Suprapubic skin (tissue), 4 donors: ENCODE data around the gene MRPL58. TPM values are rescaled to one million over a fixed set of nuclear protein-coding genes. Genes with fewer than 3 reads are reported as not detected.
"Not testable (repeated sequence)": the region's sequence is repeated elsewhere in the genome, so short reads cannot be mapped to it uniquely, and the experiment has no call there.

ENCODE experiments used
- DNase-seq, 2 donors: peaks; one replicate each; pipeline ENCODE4 v3.0.0-alpha.2; 2019; ENCODE audit warnings: low spot score in 2 of 2
- H3K27ac ChIP-seq: fragments of 200-600 bp; sonication (generic); one replicate; pipeline ENCODE4 v1.5.1; 2019
- H3K27me3 ChIP-seq: fragments of 200-600 bp; sonication (generic); one replicate; pipeline ENCODE4 v1.5.1; 2019
- H3K36me3 ChIP-seq: fragments of 200-600 bp; sonication (generic); one replicate; pipeline ENCODE4 v1.5.1; 2019
- H3K4me1 ChIP-seq: fragments of 200-600 bp; sonication (generic); one replicate; pipeline ENCODE4 v1.5.1; 2019
- H3K4me3 ChIP-seq: fragments of 200-600 bp; sonication (generic); one replicate; pipeline ENCODE4 v1.5.1; 2019; ENCODE audit warnings: mild to moderate bottlenecking
- H3K9me3 ChIP-seq: fragments of 200-600 bp; sonication (generic); one replicate; pipeline ENCODE4 v1.5.1; 2019
- EP300 ChIP-seq: sonication (generic); formaldehyde crosslinking; IDR thresholded peaks from one replicate; pipeline ENCODE4 v1.6.1; 2017; ENCODE audit warnings: antibody characterized with exemption
- POLR2A ChIP-seq, 2 donors: fragments of 450-650 bp; IDR thresholded peaks; one replicate each; pipeline ENCODE4 v1.6.1; 2017; ENCODE audit warnings: antibody characterized with exemption in 2 of 2, mild to moderate bottlenecking in 2 of 2, moderate library complexity in 2 of 2
- POLR2AphosphoS5 ChIP-seq, 3 donors: sonication (generic); formaldehyde crosslinking; IDR thresholded peaks; one replicate each; pipeline ENCODE4 v1.6.1; 2017; ENCODE audit warnings: antibody characterized with exemption in 3 of 3
- whole genome bisulfite sequencing: methylation state at CpG from one replicate; pipeline ENCODE4 v1.1.5; 2018; 5-methylcytosine and 5-hydroxymethylcytosine counted together
- total RNA-seq, 4 donors: library from RNA; depleted of rRNA; stranded (reverse); fragments of >200 nt; gene quantifications; one replicate each; pipeline ENCODE4 v1.1.0, GENCODE V29; 2016
- TF ChIP-seq, protein P1 (sequence below), 2 donors: fragments of 200-600 bp in 1 of 2; fragments of 450-650 bp in 1 of 2; sonication (generic) in 1 of 2; IDR thresholded peaks; one replicate each; pipeline ENCODE4 v1.5.1; 2016 to 2019; ENCODE audit warnings: antibody characterized with exemption in 2 of 2, mild to moderate bottlenecking in 1 of 2, moderate library complexity in 1 of 2

The MRPL58 gene
- 10 to 100 TPM; 20.2 to 68.2 (median 46.7) TPM for total RNA-seq

DNA sequence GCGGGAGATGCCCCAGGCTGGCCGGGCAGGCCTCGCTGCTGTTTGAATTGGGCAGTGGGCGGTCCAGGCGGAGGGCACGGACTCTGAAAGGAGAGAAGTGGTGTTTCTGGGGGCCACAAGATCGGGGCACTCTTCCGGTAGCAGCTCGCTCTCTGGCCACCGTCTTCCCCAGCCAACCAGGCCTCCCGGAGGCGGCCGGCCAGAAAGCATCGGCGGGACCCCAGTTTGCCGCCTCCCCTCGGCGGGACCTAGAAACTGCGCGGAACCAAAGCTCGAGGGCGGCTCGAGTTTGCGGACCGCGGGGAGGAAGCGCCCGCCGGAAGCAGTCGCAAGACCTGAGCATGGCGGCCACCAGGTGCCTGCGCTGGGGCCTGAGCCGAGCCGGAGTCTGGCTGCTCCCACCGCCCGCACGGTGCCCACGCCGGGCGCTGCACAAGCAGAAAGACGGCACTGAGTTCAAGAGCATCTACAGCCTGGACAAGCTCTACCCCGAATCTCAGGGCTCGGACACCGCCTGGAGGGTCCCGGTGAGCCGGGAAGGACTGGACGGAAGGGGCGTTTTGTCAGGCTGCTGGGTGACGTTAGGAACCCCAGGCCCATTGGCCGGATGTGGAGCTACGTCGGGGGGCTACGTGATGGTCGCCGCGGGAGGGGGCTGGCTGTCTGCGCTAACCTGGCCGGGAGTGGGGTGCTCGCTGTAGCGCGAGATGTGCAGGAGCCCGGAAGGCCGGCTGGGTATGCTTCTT lies at the start of gene MRPL58:
MRPL58 (plus strand) TSS at position 325 of the 746 bp plus-strand sequence; CDS start at position 342, 17 bp downstream.
- TF ChIP-seq POLR2AphosphoS5 (IDR thresholded peaks at IDR 0.05) (peak in 2 of 3 donors; percentile 46 to 74), POLR2A (IDR thresholded peaks at IDR 0.05) (peak in 1 of 2 donors; percentile 28), EP300 (no peak)
- TF ChIP-seq, protein P1, sequence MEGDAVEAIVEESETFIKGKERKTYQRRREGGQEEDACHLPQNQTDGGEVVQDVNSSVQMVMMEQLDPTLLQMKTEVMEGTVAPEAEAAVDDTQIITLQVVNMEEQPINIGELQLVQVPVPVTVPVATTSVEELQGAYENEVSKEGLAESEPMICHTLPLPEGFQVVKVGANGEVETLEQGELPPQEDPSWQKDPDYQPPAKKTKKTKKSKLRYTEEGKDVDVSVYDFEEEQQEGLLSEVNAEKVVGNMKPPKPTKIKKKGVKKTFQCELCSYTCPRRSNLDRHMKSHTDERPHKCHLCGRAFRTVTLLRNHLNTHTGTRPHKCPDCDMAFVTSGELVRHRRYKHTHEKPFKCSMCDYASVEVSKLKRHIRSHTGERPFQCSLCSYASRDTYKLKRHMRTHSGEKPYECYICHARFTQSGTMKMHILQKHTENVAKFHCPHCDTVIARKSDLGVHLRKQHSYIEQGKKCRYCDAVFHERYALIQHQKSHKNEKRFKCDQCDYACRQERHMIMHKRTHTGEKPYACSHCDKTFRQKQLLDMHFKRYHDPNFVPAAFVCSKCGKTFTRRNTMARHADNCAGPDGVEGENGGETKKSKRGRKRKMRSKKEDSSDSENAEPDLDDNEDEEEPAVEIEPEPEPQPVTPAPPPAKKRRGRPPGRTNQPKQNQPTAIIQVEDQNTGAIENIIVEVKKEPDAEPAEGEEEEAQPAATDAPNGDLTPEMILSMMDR (IDR thresholded peaks at IDR 0.05), result peak; percentile 10 to 55

DNA sequence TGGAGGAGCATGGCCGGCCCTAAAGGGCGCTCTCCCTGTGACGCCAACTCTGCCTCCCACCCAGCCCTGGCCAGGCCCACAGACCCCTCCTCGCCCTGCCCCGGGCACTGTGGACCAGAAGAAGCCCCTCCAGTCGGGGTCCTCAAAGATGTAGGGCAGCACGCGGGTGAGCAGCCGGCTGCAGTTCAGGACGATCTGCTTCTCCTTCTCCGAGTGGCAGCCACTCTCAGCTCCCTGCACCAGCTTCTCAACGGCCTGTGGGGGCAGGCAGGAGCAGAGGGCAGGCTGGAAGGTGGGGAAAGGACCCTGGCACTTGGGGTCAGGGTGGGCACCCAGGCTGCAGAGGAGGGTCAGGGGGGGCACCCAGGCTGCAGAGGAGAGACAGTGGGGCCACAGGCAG lies 48.8 kb upstream of the MRPL58 start:
- peaks cover 15% of the 10 kb centered on the region for H3K4me1 ChIP-seq
- H3K36me3 ChIP-seq, result no peaks in the 10 kb centered on the region
- TF ChIP-seq EP300, result no peak
- TF ChIP-seq, protein P1 (IDR thresholded peaks at IDR 0.05), result no peak
- no peak for TF ChIP-seq POLR2AphosphoS5 (IDR thresholded peaks at IDR 0.05)
- no peak for TF ChIP-seq POLR2A (IDR thresholded peaks at IDR 0.05)
- WGBS, result 74% methylated on average over 11 of the region's 12 CpGs
- H3K27ac ChIP-seq, result no peak overlapping the region
- H3K4me3 ChIP-seq, result no peak overlapping the region
- no peaks in the 10 kb centered on the region for H3K27me3 ChIP-seq
- H3K9me3 ChIP-seq, result no peaks in the 10 kb centered on the region
- no peak for DNase-seq

More for the DNA sequence above, at the start of gene MRPL58:
- H3K9me3 ChIP-seq, result no peaks in the 10 kb centered on the region
- H3K27ac ChIP-seq, result peak within 1 kb of the TSS; percentile 94
- H3K4me3 ChIP-seq, result peak within 1 kb of the TSS; percentile 77
- under 1% methylated on average over 53 of the region's 63 CpGs for WGBS
- H3K36me3 ChIP-seq, result peaks cover 11% of the 10 kb centered on the region
- no peaks in the 10 kb centered on the region for H3K27me3 ChIP-seq
- DNase-seq, result peak; percentile 90 to 94
- peaks cover 32% of the 10 kb centered on the region for H3K4me1 ChIP-seq

DNA sequence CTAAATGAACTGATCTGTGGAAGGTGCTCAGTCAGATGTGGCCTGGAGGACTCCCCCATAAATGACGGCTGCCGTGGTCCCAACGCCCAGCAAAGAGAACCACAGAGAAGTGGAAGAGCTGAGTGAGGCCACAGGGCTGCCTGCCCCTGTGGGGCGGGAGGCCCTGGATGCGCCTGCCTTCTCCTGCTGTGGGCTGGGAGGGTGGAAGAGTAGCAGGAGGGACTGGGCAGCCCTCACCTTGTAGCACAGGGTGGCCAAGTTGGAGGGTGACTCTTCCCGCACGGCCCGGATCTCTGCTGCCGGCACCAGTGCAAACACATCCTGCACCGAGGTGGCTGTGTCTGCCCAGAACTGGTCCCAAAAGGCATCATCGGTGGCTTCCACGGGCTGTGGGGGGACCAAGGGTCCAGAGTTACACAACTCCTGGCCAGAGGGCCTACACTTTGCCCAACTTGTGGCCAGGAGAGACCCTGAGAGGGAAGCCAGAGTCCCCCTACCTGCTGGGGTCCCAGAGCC lies 48.2 kb upstream of the MRPL58 start:
- no peaks in the 10 kb centered on the region for H3K9me3 ChIP-seq
- no peak overlapping the region for H3K27ac ChIP-seq
- no peaks in the 10 kb centered on the region for H3K27me3 ChIP-seq
- WGBS, result 89% methylated on average over 5 of the region's 12 CpGs
- no peak overlapping the region for H3K4me3 ChIP-seq
- peaks cover 19% of the 10 kb centered on the region for H3K4me1 ChIP-seq
- no peak for DNase-seq
- H3K36me3 ChIP-seq, result no peaks in the 10 kb centered on the region
- TF ChIP-seq POLR2AphosphoS5 (IDR thresholded peaks at IDR 0.05) (no peak), POLR2A (IDR thresholded peaks at IDR 0.05) (no peak), EP300 (no peak)
- TF ChIP-seq, protein P1 (IDR thresholded peaks at IDR 0.05), result no peak

DNA sequence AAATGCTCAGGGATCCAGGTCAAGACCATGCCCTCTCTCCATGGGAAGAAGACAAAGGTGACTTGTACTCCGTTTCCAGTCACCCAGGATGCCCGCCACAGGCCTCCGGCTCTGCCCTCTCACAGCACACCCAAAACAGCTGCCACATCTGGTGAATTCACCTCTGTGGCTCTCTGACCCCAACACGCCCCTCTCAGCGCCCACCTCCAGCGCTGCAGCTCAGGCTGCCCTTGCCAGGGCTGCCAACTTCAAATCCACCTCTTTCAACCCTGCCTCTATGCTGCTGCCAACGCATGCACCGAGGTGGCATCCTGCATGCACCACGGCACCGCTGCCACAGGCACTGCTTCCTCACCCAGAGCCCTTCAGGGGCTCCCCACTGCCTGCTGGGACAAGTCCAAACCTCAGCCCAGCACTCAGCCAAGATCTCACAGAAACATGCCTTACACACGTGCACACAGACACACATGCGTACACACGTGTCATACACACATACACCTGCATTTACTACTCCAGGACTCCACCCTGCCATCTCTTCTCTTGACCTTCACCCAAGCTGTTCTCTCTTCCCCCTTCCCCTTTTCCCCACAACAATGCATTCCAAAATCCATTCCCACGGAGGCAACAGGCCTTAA lies 47.4 kb upstream of the MRPL58 start:
- TF ChIP-seq, protein P1 (IDR thresholded peaks at IDR 0.05), result no peak
- no peak for TF ChIP-seq EP300
- no peak for TF ChIP-seq POLR2AphosphoS5 (IDR thresholded peaks at IDR 0.05)
- no peak for TF ChIP-seq POLR2A (IDR thresholded peaks at IDR 0.05)
- WGBS, result 48% methylated on average over 14 of the region's 14 CpGs
- H3K4me1 ChIP-seq, result peaks cover 21% of the 10 kb centered on the region
- no peak overlapping the region for H3K27ac ChIP-seq
- H3K4me3 ChIP-seq, result no peak overlapping the region
- H3K9me3 ChIP-seq, result no peaks in the 10 kb centered on the region
- H3K36me3 ChIP-seq, result no peaks in the 10 kb centered on the region
- no peaks in the 10 kb centered on the region for H3K27me3 ChIP-seq
- no peak for DNase-seq

DNA sequence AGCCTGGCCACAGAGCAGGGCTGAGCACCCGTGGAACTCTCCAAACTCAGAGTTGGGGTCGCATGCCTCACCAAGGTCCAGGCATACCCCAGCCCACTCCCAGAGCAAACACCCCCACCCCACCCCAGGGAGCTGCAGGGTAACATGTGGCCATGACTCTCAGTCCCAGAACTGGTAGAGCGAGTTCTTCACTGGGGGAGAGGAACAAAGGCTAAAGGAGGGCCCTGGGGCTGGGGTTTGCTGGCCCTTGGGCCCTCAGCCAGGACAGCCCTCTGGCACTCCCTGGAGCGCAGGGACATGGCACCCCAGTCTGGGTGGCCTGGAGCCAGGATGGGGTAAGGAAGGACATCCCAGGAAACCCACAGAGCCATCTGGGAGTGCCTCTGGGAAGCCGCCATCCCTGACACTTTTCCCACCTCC lies 44.1 kb upstream of the MRPL58 start:
- no peak for TF ChIP-seq EP300
- no peak for TF ChIP-seq POLR2A (IDR thresholded peaks at IDR 0.05)
- TF ChIP-seq POLR2AphosphoS5 (IDR thresholded peaks at IDR 0.05), result no peak
- TF ChIP-seq, protein P1 (IDR thresholded peaks at IDR 0.05), result no peak
- no peak overlapping the region for H3K4me3 ChIP-seq
- H3K9me3 ChIP-seq, result no peaks in the 10 kb centered on the region
- no peak for DNase-seq
- H3K4me1 ChIP-seq, result peaks cover 38% of the 10 kb centered on the region
- H3K27me3 ChIP-seq, result peaks cover 25% of the 10 kb centered on the region
- WGBS, result 44% methylated on average over 4 of the region's 5 CpGs
- no peaks in the 10 kb centered on the region for H3K36me3 ChIP-seq
- no peak overlapping the region for H3K27ac ChIP-seq

DNA sequence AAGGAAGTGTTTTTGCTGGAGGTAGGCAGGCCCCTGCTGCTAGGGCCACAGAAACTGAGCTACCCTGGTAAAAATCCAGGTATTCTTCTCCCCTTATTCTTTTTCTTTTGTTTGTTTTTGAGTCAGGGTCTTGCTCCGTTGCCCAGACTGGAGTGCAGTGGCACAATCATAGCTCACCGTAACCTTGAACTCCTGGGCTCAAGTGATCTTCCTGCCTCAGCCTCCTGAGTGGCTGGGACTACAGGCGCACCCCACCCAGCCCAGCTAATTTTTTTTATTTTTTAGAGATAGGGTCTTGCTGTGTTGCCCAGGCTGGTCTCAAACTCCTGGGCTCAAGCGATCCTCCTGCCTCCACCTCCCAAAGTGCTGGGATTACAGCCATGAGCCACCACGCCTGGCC lies 43.0 kb upstream of the MRPL58 start:
- H3K4me3 ChIP-seq, H3K36me3 ChIP-seq, H3K27ac ChIP-seq, H3K9me3 ChIP-seq, DNase-seq: not testable (repeated sequence)
- H3K4me1 ChIP-seq, result peaks cover 38% of the 10 kb centered on the region
- peaks cover 33% of the 10 kb centered on the region for H3K27me3 ChIP-seq
- 93% methylated on average over 5 of the region's 5 CpGs for WGBS
